Activated CD4-positive, alpha-beta T cell treated with anti-CD3 and anti-CD28 coated beads for 4 hours (primary cell): ENCODE data around the gene BTRC.
A peak's percentile ranks its signal among the peaks of the same experiment; 100 is the strongest.
"Not testable (repeated sequence)": the region's sequence is repeated elsewhere in the genome, so short reads cannot be mapped to it uniquely, and the experiment has no call there.

ENCODE experiments used
- DNase-seq, 2 donors: peaks; one replicate each; pipeline ENCODE4 v3.0.0-alpha.2; 2020

BTRC gene

GRCh38 chr10:101388676-101389276 lies 34.8 kb downstream of the BTRC start:
- DNase-seq = no peak

GRCh38 chr10:101389532-101389931 lies 35.6 kb downstream of the BTRC start:
- DNase-seq = not testable (repeated sequence)

- no peak for DNase-seq
These were observed 36.1 kb downstream of the BTRC start for GRCh38 chr10:101389986-101390531.

- no peak for DNase-seq
These were observed 39.4 kb downstream of the BTRC start for GRCh38 chr10:101393378-101393777.

GRCh38 chr10:101394524-101395133 lies 40.7 kb downstream of the BTRC start:
- no peak for DNase-seq

- peak; percentile 10 to 16 for DNase-seq
These were observed 43.2 kb downstream of the BTRC start for GRCh38 chr10:101397140-101397539.

GRCh38 chr10:101400585-101400984 lies 46.6 kb downstream of the BTRC start:
- DNase-seq = no peak

- no peak for DNase-seq
These were observed 48.7 kb downstream of the BTRC start for GRCh38 chr10:101402711-101403110.

GRCh38 chr10:101403161-101403560 lies 49.2 kb downstream of the BTRC start:
- no peak for DNase-seq

GRCh38 chr10:101405001-101405400 lies 51.0 kb downstream of the BTRC start:
- no peak for DNase-seq

- DNase-seq = no peak
These were observed 57.6 kb downstream of the BTRC start for GRCh38 chr10:101411598-101411997.

- DNase-seq = no peak
These were observed 60.1 kb downstream of the BTRC start for GRCh38 chr10:101414034-101414433.

- no peak for DNase-seq
These were observed 61.9 kb downstream of the BTRC start for GRCh38 chr10:101415884-101416283.

- DNase-seq = not testable (repeated sequence)
These were observed 68.0 kb downstream of the BTRC start for GRCh38 chr10:101421967-101422366.

- DNase-seq = no peak
These were observed 71.6 kb downstream of the BTRC start for GRCh38 chr10:101425535-101425934.

GRCh38 chr10:101428036-101428435 lies 74.1 kb downstream of the BTRC start:
- DNase-seq = no peak

GRCh38 chr10:101429423-101429822 lies 75.5 kb downstream of the BTRC start:
- no peak for DNase-seq

GRCh38 chr10:101436302-101436701 lies 82.3 kb downstream of the BTRC start:
- no peak for DNase-seq

GRCh38 chr10:101438881-101439391 lies 85.0 kb downstream of the BTRC start:
- DNase-seq = no peak

GRCh38 chr10:101441541-101442455 lies 87.8 kb downstream of the BTRC start:
- DNase-seq = peak in 1 of 2 donors; percentile 13

- DNase-seq = no peak
These were observed 88.5 kb downstream of the BTRC start for GRCh38 chr10:101442456-101442800.

GRCh38 chr10:101444058-101444898 lies 90.3 kb downstream of the BTRC start:
- no peak for DNase-seq
